ENCODE data around the gene EXO5. TPM values are rescaled to one million over a fixed set of nuclear protein-coding genes. Genes with fewer than 3 reads are reported as not detected.

The EXO5 gene, protein sequence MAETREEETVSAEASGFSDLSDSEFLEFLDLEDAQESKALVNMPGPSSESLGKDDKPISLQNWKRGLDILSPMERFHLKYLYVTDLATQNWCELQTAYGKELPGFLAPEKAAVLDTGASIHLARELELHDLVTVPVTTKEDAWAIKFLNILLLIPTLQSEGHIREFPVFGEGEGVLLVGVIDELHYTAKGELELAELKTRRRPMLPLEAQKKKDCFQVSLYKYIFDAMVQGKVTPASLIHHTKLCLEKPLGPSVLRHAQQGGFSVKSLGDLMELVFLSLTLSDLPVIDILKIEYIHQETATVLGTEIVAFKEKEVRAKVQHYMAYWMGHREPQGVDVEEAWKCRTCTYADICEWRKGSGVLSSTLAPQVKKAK
- polyA plus RNA-seq (2013, experiment 1 of 2) = 7.5 TPM
- polyA plus RNA-seq (2013, experiment 2 of 2) = 5.4 TPM

DNA sequence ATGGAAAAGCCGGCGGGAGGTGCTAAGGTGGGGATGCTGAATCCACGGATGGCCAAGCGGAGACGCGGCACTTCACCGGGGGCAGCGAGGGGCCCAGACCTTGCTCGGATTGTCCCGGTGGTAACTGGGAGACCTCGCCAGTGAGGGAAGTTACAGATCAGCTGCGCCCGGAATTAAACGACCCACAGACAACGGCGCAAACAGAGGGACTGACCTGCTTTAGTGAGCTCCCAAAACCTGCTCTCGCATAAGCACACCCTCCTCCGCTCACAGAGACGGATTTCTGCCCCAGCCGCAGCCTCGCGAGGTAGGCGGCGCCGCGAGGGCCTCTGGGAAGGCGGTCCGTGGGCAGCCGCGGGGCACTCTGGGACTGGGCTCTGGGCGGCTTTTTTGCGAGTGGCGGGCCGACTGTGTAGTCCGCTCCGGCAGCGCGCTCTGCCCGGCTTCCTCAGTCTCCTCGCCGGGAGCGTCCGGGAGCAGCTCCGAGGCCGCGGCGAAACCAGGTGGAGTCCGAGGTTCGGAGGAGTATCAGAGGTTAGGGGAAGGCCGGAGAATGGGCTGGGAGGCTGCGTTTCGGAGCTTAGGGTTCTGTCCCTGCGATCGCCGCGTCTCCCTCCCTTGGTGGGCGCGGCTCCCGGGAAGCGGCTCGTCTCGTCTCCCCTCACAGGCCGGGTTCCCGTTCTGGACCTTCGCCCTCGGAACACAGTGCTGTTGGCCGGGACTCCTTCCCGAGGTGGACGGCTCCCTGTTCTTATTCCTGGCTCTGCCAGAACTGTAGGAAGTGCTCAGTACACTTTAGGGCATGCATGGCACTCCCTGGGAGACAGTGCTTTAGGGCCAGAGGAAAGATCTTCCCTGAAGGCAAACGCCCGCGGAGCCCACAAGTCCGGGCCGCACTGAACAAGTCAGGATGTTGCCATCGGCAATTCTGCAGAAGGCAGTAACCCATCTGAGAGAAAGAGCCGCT lies at the start of gene EXO5:
EXO5 (plus strand) TSS at position 393 of the 967 bp plus-strand sequence. CDS start 5,778 bp downstream, outside the sequence.
- 4% methylated on average over 56 to 61 of the region's 76 CpGs for WGBS, 2 experiments (ENCODE audit: insufficient coverage in 2 of 2)
- H3K4me3 ChIP-seq (ENCODE audit: extremely low read depth, insufficient read depth, low read length, poor library complexity, severe bottlenecking) = peak within 1 kb of the TSS; percentile 68
- peaks cover 3% of the 10 kb centered on the region for H3K4me1 ChIP-seq (ENCODE audit: control insufficient read depth, insufficient read depth, low read length, poor library complexity, severe bottlenecking)
- peaks cover 13% of the 10 kb centered on the region for H3K36me3 ChIP-seq (ENCODE audit: control insufficient read depth, insufficient read depth, low read length)
- H3K9me3 ChIP-seq (ENCODE audit: control insufficient read depth, low read length) = peaks cover 29% of the 10 kb centered on the region
- no peak within 1 kb of the TSS for H3K27ac ChIP-seq (ENCODE audit: low read depth, low read length, severe bottlenecking)

DNA sequence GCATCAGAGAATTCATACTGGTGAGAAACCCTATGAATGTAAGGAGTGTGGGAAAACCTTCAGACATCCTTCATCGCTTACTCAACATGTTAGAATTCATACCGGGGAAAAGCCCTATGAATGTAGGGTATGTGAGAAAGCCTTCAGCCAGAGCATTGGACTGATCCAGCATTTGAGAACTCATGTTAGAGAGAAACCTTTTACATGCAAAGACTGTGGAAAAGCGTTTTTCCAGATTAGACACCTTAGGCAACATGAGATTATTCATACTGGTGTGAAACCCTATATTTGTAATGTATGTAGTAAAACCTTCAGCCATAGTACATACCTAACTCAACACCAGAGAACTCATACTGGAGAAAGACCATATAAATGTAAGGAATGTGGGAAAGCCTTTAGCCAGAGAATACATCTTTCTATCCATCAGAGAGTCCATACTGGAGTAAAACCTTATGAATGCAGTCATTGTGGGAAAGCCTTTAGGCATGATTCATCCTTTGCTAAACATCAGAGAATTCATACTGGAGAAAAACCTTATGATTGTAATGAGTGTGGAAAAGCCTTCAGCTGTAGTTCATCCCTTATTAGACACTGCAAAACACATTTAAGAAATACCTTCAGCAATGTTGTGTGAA lies 45.5 kb upstream of the EXO5 start:
- Histone ChIP-seq H3K4me1 (ENCODE audit: control insufficient read depth, insufficient read depth, low read length, poor library complexity, severe bottlenecking) (no peaks in the 10 kb centered on the region), H3K27ac (ENCODE audit: low read depth, low read length, severe bottlenecking) (no peak overlapping the region), H3K9me3 (ENCODE audit: control insufficient read depth, low read length) (peaks cover 94% of the 10 kb centered on the region), H3K36me3 (ENCODE audit: control insufficient read depth, insufficient read depth, low read length) (peaks cover 46% of the 10 kb centered on the region), H3K4me3 (ENCODE audit: extremely low read depth, insufficient read depth, low read length, poor library complexity, severe bottlenecking) (no peak overlapping the region)
- 100% methylated on average over 1 of the region's 3 CpGs; no CpG with 5 or more reads in 1 of the 2 experiments for WGBS, 2 experiments (ENCODE audit: insufficient coverage in 2 of 2)

DNA sequence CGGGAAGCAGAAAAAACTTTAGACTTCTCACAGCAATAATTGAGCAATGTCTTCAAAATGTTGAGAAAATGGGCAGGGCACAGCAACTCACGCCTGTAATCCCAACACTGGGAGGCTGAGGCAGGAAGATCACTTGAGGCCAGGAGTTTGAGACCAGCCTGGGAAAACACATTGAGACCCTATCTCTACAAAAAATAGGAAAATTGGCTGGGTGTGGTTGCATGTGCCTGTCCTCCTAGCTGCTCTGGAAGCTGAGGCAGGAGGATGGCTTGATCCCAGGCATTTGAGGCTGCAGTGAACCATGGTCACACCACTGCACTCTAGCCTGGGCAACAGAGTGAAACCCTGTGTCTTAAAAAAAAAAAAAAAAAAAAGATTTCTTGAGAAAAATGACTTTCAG lies 39.2 kb upstream of the EXO5 start:
- 83 to 100% methylated on average over 1 to 2 of the region's 2 CpGs for WGBS, 2 experiments (ENCODE audit: insufficient coverage in 2 of 2)
- Histone ChIP-seq H3K4me3 (ENCODE audit: extremely low read depth, insufficient read depth, low read length, poor library complexity, severe bottlenecking) (no peak overlapping the region), H3K27ac (ENCODE audit: low read depth, low read length, severe bottlenecking) (no peak overlapping the region), H3K9me3 (ENCODE audit: control insufficient read depth, low read length) (peaks cover 59% of the 10 kb centered on the region), H3K4me1 (ENCODE audit: control insufficient read depth, insufficient read depth, low read length, poor library complexity, severe bottlenecking) (no peaks in the 10 kb centered on the region), H3K36me3 (ENCODE audit: control insufficient read depth, insufficient read depth, low read length) (no peaks in the 10 kb centered on the region)

DNA sequence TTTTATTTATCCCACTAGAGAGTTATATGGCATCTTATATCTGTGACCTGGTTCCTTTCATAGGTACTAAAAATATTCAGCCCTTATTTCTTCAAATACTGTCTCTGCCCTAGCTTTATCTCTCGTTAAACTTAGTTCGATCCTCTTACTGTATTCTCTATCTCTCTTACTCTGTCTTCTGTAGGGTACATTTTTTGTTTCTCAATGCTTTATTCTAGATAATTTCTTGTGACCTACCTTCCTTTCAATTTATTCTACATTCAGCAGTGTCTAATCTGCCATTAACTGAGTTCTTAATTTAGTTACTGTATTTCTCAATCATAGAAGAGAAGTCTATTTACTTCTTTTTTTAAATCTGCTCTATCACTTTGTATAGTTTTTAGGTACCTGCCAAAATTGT lies 33.3 kb upstream of the EXO5 start:
- no peaks in the 10 kb centered on the region for H3K4me1 ChIP-seq (ENCODE audit: control insufficient read depth, insufficient read depth, low read length, poor library complexity, severe bottlenecking)
- 67 to 80% methylated on average over 1 of the region's 2 CpGs for WGBS, 2 experiments (ENCODE audit: insufficient coverage in 2 of 2)
- H3K9me3 ChIP-seq (ENCODE audit: control insufficient read depth, low read length) = peaks cover 8% of the 10 kb centered on the region
- no peak overlapping the region for H3K27ac ChIP-seq (ENCODE audit: low read depth, low read length, severe bottlenecking)
- H3K36me3 ChIP-seq (ENCODE audit: control insufficient read depth, insufficient read depth, low read length) = peaks cover 12% of the 10 kb centered on the region
- H3K4me3 ChIP-seq (ENCODE audit: extremely low read depth, insufficient read depth, low read length, poor library complexity, severe bottlenecking) = no peak overlapping the region

DNA sequence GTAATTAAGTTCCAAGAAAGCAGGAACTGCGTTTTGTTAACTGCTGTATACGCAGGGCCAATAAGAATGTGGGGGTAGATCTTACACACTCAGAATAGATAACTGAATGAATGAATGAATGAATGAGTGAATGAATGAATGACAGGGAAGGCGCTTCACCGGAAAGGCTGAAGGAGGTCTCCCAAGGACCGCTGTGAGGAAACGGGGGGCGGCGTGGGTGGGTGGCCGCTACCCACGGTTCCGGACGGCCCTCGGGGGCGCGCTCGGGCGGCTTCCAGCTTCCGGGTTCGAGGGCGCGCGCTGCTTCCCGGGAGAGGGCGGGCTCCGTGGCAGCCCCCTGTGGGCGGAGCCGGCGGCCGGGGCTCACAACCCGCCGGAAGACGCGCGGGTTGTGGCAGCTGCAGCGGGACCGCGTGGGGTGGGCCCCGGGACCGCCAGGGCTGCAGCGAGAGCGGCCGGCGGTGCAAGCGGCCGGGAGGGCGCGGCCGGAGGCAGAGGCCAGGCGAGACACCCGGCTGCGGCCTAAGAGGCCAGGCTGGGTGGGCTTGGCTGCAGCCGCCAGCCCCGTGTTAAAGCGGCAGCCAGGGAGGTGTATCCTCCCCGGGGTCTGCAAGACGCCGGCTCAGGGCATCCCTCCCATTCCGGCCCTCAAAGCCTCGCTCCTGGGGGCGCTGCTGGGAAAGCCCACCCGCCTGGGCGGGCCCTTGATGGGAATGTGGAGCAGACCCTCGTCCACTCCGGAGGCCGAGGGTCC lies 31.5 kb upstream of the EXO5 start, which contains the start of gene ZFP69:
ZFP69 (plus strand) TSS at position 367 of the 754 bp plus-strand sequence. CDS start 2,072 bp downstream, outside the sequence.
- Histone ChIP-seq H3K4me1 (ENCODE audit: control insufficient read depth, insufficient read depth, low read length, poor library complexity, severe bottlenecking) (no peaks in the 10 kb centered on the region), H3K4me3 (ENCODE audit: extremely low read depth, insufficient read depth, low read length, poor library complexity, severe bottlenecking) (peak within 1 kb of the TSS; percentile 60), H3K36me3 (ENCODE audit: control insufficient read depth, insufficient read depth, low read length) (peaks cover 19% of the 10 kb centered on the region), H3K27ac (ENCODE audit: low read depth, low read length, severe bottlenecking) (no peak within 1 kb of the TSS), H3K9me3 (ENCODE audit: control insufficient read depth, low read length) (peaks cover 8% of the 10 kb centered on the region)
- WGBS, 2 experiments (ENCODE audit: insufficient coverage in 2 of 2) = 1 to 2% methylated on average over 63 to 64 of the region's 65 CpGs

DNA sequence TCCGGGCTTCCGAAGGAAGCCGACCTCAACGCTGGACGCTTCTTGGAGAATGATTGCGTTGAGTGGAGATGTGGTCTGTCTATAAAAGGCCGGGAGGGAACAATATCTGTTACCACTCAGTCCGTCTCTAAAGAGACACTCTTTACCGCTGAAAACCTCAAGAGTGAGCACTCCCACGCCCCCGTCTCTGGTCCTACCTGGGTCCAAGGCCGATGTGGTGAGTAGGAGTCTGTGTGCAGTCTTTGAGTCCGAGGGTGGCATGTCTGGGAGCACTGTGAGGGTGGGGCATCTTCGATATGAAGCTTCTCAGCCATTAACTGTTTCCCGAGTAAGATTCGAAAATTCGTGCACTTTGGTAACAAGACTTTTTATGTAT lies 30.9 kb upstream of the EXO5 start:
- Histone ChIP-seq H3K9me3 (ENCODE audit: control insufficient read depth, low read length) (peaks cover 8% of the 10 kb centered on the region), H3K27ac (ENCODE audit: low read depth, low read length, severe bottlenecking) (no peak overlapping the region), H3K4me1 (ENCODE audit: control insufficient read depth, insufficient read depth, low read length, poor library complexity, severe bottlenecking) (no peaks in the 10 kb centered on the region), H3K36me3 (ENCODE audit: control insufficient read depth, insufficient read depth, low read length) (peaks cover 23% of the 10 kb centered on the region), H3K4me3 (ENCODE audit: extremely low read depth, insufficient read depth, low read length, poor library complexity, severe bottlenecking) (peak overlapping the region; percentile 60)
- 15 to 17% methylated on average over 5 to 10 of the region's 17 CpGs for WGBS, 2 experiments (ENCODE audit: insufficient coverage in 2 of 2)

DNA sequence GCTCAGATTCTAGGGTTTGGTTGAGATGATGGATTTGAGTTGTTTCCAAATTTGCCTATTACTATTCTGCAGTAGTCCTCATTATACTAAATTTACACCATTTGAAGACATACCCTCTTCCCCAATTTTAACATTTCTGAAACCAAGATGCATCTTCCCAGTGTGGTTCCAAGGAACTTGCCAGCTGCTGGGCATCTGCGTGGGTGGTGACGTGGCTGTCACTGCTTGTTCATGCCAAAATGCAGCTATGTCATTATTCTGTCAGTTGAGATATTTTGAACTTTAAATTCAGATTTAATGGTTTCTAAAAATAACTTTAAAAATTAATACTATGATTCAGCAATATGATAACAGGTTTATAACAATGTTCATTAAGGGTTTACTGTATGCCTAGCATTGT lies 30.3 kb upstream of the EXO5 start:
- H3K4me3 ChIP-seq (ENCODE audit: extremely low read depth, insufficient read depth, low read length, poor library complexity, severe bottlenecking) = peak overlapping the region; percentile 60
- H3K36me3 ChIP-seq (ENCODE audit: control insufficient read depth, insufficient read depth, low read length) = peaks cover 25% of the 10 kb centered on the region
- no peak overlapping the region for H3K27ac ChIP-seq (ENCODE audit: low read depth, low read length, severe bottlenecking)
- no peaks in the 10 kb centered on the region for H3K4me1 ChIP-seq (ENCODE audit: control insufficient read depth, insufficient read depth, low read length, poor library complexity, severe bottlenecking)
- 100% methylated on average over 1 of the region's 2 CpGs; no CpG with 5 or more reads in 1 of the 2 experiments for WGBS, 2 experiments (ENCODE audit: insufficient coverage in 2 of 2)
- H3K9me3 ChIP-seq (ENCODE audit: control insufficient read depth, low read length) = peaks cover 2% of the 10 kb centered on the region

DNA sequence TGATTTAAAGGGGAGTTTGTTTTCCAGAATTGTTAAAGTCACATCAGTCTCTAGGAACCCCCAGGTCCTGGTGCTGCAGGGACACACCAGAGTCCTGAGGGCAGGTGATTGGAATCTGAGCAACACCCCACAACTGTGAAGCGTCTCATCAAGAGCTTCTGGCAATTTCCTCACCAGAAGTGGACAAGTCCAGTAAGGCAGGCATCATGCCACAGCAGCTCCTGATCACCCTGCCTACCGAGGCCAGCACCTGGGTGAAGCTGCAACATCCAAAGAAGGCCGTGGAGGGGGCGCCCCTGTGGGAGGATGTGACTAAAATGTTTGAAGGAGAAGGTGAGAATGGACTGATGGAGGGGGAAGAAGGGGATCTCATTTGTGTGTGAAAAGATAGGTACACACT lies 29.4 kb upstream of the EXO5 start:
- Histone ChIP-seq H3K27ac (ENCODE audit: low read depth, low read length, severe bottlenecking) (no peak overlapping the region), H3K4me1 (ENCODE audit: control insufficient read depth, insufficient read depth, low read length, poor library complexity, severe bottlenecking) (no peaks in the 10 kb centered on the region), H3K4me3 (ENCODE audit: extremely low read depth, insufficient read depth, low read length, poor library complexity, severe bottlenecking) (no peak overlapping the region), H3K36me3 (ENCODE audit: control insufficient read depth, insufficient read depth, low read length) (peaks cover 31% of the 10 kb centered on the region), H3K9me3 (ENCODE audit: control insufficient read depth, low read length) (peaks cover 4% of the 10 kb centered on the region)
- 96 to 97% methylated on average over 4 of the region's 4 CpGs for WGBS, 2 experiments (ENCODE audit: insufficient coverage in 2 of 2)

DNA sequence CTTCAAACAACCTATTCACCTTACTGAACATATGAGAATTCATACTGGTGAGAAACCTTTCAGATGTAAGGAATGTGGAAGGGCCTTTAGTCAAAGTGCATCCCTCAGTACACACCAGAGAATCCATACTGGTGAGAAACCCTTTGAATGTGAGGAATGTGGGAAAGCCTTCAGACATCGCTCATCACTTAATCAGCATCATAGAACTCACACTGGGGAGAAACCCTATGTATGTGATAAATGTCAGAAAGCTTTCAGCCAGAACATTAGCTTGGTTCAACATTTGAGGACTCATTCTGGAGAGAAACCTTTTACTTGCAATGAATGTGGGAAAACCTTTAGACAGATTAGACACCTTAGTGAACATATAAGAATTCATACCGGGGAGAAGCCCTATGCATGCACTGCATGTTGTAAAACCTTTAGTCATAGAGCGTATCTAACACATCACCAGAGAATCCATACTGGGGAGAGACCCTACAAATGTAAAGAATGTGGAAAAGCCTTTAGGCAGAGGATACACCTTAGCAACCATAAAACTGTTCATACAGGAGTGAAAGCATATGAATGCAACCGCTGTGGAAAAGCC lies 13.2 kb upstream of the EXO5 start:
- WGBS, 2 experiments (ENCODE audit: insufficient coverage in 2 of 2) = 91 to 100% methylated on average over 1 to 2 of the region's 4 CpGs
- Histone ChIP-seq H3K9me3 (ENCODE audit: control insufficient read depth, low read length) (peaks cover 43% of the 10 kb centered on the region), H3K36me3 (ENCODE audit: control insufficient read depth, insufficient read depth, low read length) (peaks cover 56% of the 10 kb centered on the region), H3K4me3 (ENCODE audit: extremely low read depth, insufficient read depth, low read length, poor library complexity, severe bottlenecking) (no peak overlapping the region), H3K27ac (ENCODE audit: low read depth, low read length, severe bottlenecking) (no peak overlapping the region), H3K4me1 (ENCODE audit: control insufficient read depth, insufficient read depth, low read length, poor library complexity, severe bottlenecking) (no peaks in the 10 kb centered on the region)

Measured in mesodermal cell (in vitro differentiated cells).